Fibroblast of mammary gland (primary cell): ENCODE measurements around the gene OR6Y1.

ENCODE experiments used
- DNase-seq: peaks from one replicate; pipeline ENCODE4 v3.0.0-alpha.2; 2010; ENCODE audit warnings: low read depth
- H3K4me3 ChIP-seq: 2 replicates; pipeline ENCODE4 v1.5.1; 2011; ENCODE audit warnings: low read depth, mild to moderate bottlenecking, low read length, moderate library complexity; ENCODE audit not compliant: control insufficient read depth
- TF ChIP-seq, protein P1 (sequence below): conservative IDR thresholded peaks from 2 replicates; pipeline ENCODE4 v1.5.1; 2011; ENCODE audit warnings: low read depth, low read length, inconsistent platforms; ENCODE audit not compliant: control insufficient read depth, insufficient read depth

The OR6Y1 gene

DNA sequence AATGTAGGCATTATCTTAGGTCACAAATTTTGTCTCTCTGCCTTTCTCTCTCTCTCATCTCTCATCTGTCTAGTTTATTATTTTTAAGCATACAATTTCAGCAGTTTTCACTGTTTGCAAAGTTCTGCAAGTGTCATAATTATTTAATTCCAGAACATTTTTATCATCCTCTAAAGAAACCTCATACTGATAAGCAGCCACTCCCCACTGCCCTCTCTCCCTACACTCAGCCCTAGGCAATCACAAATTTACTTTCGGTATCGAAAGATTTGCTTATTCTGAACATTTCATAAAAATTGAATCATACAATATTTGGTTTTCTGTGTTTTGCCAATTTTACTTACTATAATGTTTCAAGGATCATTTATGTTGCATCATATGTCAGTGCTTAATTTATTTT lies 16.6 kb downstream of the OR6Y1 start:
- H3K4me3 ChIP-seq, result no peak overlapping the region
- TF ChIP-seq, protein P1, sequence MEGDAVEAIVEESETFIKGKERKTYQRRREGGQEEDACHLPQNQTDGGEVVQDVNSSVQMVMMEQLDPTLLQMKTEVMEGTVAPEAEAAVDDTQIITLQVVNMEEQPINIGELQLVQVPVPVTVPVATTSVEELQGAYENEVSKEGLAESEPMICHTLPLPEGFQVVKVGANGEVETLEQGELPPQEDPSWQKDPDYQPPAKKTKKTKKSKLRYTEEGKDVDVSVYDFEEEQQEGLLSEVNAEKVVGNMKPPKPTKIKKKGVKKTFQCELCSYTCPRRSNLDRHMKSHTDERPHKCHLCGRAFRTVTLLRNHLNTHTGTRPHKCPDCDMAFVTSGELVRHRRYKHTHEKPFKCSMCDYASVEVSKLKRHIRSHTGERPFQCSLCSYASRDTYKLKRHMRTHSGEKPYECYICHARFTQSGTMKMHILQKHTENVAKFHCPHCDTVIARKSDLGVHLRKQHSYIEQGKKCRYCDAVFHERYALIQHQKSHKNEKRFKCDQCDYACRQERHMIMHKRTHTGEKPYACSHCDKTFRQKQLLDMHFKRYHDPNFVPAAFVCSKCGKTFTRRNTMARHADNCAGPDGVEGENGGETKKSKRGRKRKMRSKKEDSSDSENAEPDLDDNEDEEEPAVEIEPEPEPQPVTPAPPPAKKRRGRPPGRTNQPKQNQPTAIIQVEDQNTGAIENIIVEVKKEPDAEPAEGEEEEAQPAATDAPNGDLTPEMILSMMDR, result no peak
- DNase-seq, result no peak

- no peak overlapping the region for H3K4me3 ChIP-seq
- no peak for DNase-seq
- TF ChIP-seq, protein P1, result no peak
These were observed 19.7 kb downstream of the OR6Y1 start for GRCh38 chr1:158534496-158534895.

- DNase-seq, result peak; percentile 48
- TF ChIP-seq, protein P1, result peak; percentile 64
- no peak overlapping the region for H3K4me3 ChIP-seq
These were observed 26.9 kb downstream of the OR6Y1 start for GRCh38 chr1:158527190-158527815.

- no peak overlapping the region for H3K4me3 ChIP-seq
- TF ChIP-seq, protein P1, result no peak
- DNase-seq, result no peak
These were observed 32.5 kb downstream of the OR6Y1 start for GRCh38 chr1:158521666-158522058.

GRCh38 chr1:158520955-158521665 lies 33.1 kb downstream of the OR6Y1 start:
- TF ChIP-seq, protein P1, result no peak
- no peak for DNase-seq
- H3K4me3 ChIP-seq, result no peak overlapping the region

- TF ChIP-seq, protein P1, result no peak
- no peak overlapping the region for H3K4me3 ChIP-seq
- DNase-seq, result no peak
These were observed 34.2 kb downstream of the OR6Y1 start for GRCh38 chr1:158520021-158520420.
